SH-SY5Y (cell line): ENCODE results near the gene CHCHD3.

Experiments used
- GATA2 ChIP-seq: IDR thresholded peaks from 2 replicates; pipeline ENCODE4 v1.6.1; 2011; ENCODE audit warnings: mild to moderate bottlenecking, low read depth, low read length
- GATA3 ChIP-seq: IDR thresholded peaks from 2 replicates; pipeline ENCODE4 v1.6.1; 2011; ENCODE audit warnings: low read depth, mild to moderate bottlenecking, low read length, moderate library complexity

GRCh38 chr7:132806834-132807233, 275.1 kb downstream of the CHCHD3 start:
- TF ChIP-seq GATA2 (no peak), GATA3 (no peak)
